Thyroid gland (tissue), 4 donors: ENCODE data around the gene ZNF556. TPM values are rescaled to one million over a fixed set of nuclear protein-coding genes. Genes with fewer than 3 reads are reported as not detected.
"Not testable (repeated sequence)": the region's sequence is repeated elsewhere in the genome, so short reads cannot be mapped to it uniquely, and the experiment has no call there.

Experiments
- DNase-seq, 2 donors: peaks; one replicate each; pipeline ENCODE4 v3.0.0-alpha.2; 2019
- H3K27ac ChIP-seq, 3 donors: fragments of 200-600 bp; sonication (generic); 1 replicate in 2 of 3; 2 replicates in 1 of 3; pipeline ENCODE4 v1.5.1; 2016 to 2019; ENCODE audit warnings: mild to moderate bottlenecking in 1 of 3, moderate library complexity in 1 of 3
- H3K27me3 ChIP-seq: fragments of 200-600 bp; sonication (generic); one replicate; pipeline ENCODE4 v1.5.1; 2019
- H3K36me3 ChIP-seq, 2 donors: fragments of 200-600 bp; sonication (generic); one replicate each; pipeline ENCODE4 v1.5.1; 2016 to 2019
- H3K4me1 ChIP-seq, 2 donors: fragments of 200-600 bp; sonication (generic); one replicate each; pipeline ENCODE4 v1.5.1; 2017 to 2019
- H3K4me3 ChIP-seq, 3 donors: fragments of 200-600 bp; sonication (generic); replicated peaks in 1 of 3; 1 replicate in 2 of 3; 2 replicates in 1 of 3; pipeline ENCODE4 v1.5.1; 2016; ENCODE audit warnings: mild to moderate bottlenecking in 1 of 3
- H3K9me3 ChIP-seq: fragments of 200-600 bp; sonication (generic); one replicate; pipeline ENCODE4 v1.5.1; 2017
- POLR2A ChIP-seq, 2 donors: fragments of 450-650 bp; IDR thresholded peaks; one replicate each; pipeline ENCODE4 v1.6.1; 2017; ENCODE audit warnings: antibody characterized with exemption in 2 of 2, mild to moderate bottlenecking in 2 of 2, moderate library complexity in 1 of 2
- WGBS, 2 donors: methylation state at CpG; one replicate each; pipeline ENCODE4 v1.1.5; 2017; 5-methylcytosine and 5-hydroxymethylcytosine counted together
- intact Hi-C: fragments of 100-400 bp; cut with DNase I; formaldehyde crosslinking; loops from one replicate; pipeline ENCODE4 v1.15.1; 2023
- total RNA-seq, 4 donors: library from RNA; depleted of rRNA; stranded (reverse); fragments of >200 nt; gene quantifications; one replicate each; pipeline ENCODE4 v1.2.3, GENCODE V29; 2016
- TF ChIP-seq, protein P1 (sequence below), 6 experiments: fragments of 200-600 bp in 3 of 6; fragments of 450-650 bp in 3 of 6; sonication (generic) in 3 of 6; IDR thresholded peaks; one replicate each; pipeline ENCODE4 v1.5.1; 2016 to 2019; ENCODE audit warnings: antibody characterized with exemption in 6 of 6, mild to moderate bottlenecking in 2 of 6, inconsistent platforms in 1 of 6, moderate library complexity in 1 of 6

ZNF556 gene
- total RNA-seq, 4 donors from 2014 or later, result not detected

DNA sequence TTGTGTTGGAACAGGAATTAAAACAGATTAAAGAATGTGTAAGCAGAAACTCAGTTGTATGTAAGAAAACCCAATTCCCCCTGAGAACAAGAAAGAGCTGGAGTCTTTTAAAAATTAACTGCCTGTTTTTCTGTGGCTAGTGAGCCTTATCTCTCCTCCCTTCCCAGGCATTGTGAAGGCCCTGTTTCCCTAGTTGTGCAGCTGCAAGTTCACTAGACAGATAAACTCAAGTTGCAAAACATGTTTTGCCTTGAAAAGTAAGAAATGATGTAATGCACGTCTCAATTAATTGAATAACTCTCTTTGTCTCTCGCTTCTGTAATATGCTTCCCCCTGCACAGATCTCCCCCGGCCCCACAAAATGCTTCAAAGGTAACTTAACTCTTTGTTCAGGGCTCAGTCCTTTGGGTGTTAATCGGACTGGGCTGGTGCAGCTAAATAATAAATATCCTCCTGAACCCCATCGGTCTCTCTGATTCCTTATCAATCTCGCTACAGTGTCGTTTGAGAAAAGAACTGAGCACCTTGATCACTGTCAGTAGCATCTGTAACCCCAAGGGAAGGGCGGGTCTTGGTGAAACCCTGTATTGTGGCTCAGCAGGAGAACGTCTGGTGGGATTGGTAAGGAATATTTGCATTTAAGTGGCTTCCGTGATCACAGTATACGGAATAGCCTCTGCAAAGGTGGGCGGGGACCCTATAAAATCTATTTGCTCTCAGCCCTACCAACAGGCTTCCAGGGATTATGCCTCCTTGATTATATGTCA is 1.6 kb upstream of the ZNF556 start:
- Histone ChIP-seq H3K36me3 (no peaks in the 10 kb centered on the region), H3K9me3 (no peaks in the 10 kb centered on the region), H3K4me3 (no peak overlapping the region), H3K27ac (no peak overlapping the region), H3K4me1 (no peaks in the 10 kb centered on the region), H3K27me3 (no peaks in the 10 kb centered on the region)
- WGBS, 2 donors, result 74 to 76% methylated on average over 12 of the region's 12 CpGs
- no peak for TF ChIP-seq POLR2A (IDR thresholded peaks at IDR 0.05)
- TF ChIP-seq, protein P1, sequence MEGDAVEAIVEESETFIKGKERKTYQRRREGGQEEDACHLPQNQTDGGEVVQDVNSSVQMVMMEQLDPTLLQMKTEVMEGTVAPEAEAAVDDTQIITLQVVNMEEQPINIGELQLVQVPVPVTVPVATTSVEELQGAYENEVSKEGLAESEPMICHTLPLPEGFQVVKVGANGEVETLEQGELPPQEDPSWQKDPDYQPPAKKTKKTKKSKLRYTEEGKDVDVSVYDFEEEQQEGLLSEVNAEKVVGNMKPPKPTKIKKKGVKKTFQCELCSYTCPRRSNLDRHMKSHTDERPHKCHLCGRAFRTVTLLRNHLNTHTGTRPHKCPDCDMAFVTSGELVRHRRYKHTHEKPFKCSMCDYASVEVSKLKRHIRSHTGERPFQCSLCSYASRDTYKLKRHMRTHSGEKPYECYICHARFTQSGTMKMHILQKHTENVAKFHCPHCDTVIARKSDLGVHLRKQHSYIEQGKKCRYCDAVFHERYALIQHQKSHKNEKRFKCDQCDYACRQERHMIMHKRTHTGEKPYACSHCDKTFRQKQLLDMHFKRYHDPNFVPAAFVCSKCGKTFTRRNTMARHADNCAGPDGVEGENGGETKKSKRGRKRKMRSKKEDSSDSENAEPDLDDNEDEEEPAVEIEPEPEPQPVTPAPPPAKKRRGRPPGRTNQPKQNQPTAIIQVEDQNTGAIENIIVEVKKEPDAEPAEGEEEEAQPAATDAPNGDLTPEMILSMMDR (IDR thresholded peaks at IDR 0.05), result no peak
- intact Hi-C loops, result no loop called here
- no peak for DNase-seq

DNA sequence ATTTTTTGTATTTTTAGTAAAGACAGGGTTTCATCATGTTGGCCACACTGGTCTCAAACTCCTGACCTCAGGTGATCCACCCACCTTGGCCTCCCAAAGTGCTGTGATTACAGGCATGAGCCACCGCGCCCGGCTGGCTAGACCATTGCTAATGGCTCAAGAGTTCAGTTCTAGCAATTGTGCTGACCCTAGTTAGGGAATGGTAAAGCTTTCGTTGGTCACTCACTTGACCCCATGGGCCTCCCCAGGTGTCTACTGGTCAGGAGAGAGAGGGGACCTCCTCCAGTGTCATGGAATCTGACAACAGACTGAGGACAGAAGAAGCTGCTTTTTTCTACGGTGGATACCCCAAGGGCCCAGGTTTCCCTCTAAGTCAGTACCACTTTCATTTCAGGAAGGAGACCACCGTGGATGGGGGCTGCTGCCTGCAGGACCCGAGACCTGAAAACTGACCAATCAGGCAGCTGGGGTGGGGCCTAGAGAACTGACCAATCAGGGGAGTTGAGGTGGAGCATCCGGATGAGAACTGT is 575 bp upstream of the ZNF556 start:
- Histone ChIP-seq H3K27me3 (no peaks in the 10 kb centered on the region), H3K9me3 (no peaks in the 10 kb centered on the region), H3K36me3 (no peaks in the 10 kb centered on the region), H3K4me1 (no peaks in the 10 kb centered on the region), H3K4me3 (no peak overlapping the region), H3K27ac (no peak overlapping the region)
- intact Hi-C loops, result no loop called here
- no peak for DNase-seq
- TF ChIP-seq, protein P1 (IDR thresholded peaks at IDR 0.05), result no peak
- no peak for TF ChIP-seq POLR2A (IDR thresholded peaks at IDR 0.05)
- 78 to 79% methylated on average over 8 of the region's 8 CpGs for WGBS, 2 donors

DNA sequence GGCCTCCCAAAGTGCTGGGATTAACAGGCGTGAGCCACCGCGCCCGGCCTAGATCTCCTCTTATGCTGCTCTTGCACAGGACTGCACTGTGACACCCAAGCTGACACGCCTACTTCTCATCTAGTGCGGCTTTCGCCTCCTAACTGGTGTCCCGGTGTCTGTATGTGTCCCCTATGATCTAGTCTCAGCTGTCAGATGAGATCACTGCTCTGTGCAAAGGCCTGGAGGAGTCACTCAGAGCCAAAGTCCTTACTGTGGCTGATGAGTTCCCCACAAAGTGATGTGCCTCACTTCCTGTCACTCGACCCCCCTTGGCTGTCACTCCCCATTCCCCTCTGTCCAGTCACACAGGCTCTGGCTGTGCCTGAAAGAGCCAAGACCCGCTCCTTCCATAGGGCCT is 2.5 kb downstream of the ZNF556 start:
- Histone ChIP-seq H3K4me1 (no peaks in the 10 kb centered on the region), H3K27me3 (no peaks in the 10 kb centered on the region), H3K36me3 (no peaks in the 10 kb centered on the region), H3K27ac (no peak overlapping the region), H3K9me3 (no peaks in the 10 kb centered on the region), H3K4me3 (no peak overlapping the region)
- intact Hi-C loops, result loop anchor here (5.0 kb wide), 1 partner anchor 222 kb away; no protein-coding TSS in a partner anchor
- WGBS, 2 donors, result 83 to 91% methylated on average over 10 of the region's 10 CpGs
- no peak for DNase-seq
- TF ChIP-seq, protein P1 (IDR thresholded peaks at IDR 0.05), result no peak
- TF ChIP-seq POLR2A (IDR thresholded peaks at IDR 0.05), result no peak

DNA sequence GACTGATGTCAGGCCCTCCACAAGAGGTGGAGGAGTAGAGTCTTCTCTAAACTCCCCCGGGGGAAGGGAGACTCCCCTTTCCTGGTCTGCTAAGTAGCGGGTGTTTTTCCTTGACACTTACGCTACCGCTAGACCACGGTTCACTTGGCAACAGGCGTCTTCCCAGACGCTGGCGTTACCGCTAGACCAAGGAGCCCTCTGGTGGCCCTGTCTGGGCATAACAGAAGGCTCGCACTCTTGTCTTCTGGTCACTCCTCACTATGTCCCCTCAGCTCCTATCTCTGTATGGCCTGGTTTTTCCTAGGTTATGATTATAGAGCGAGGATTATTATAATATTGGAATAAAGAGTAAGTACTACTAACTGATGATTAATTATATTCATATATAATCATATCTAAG is 5.0 kb downstream of the ZNF556 start:
- DNase-seq, result peak; percentile 10 to 42
- not testable (repeated sequence) for H3K27ac ChIP-seq, H3K4me1 ChIP-seq, H3K27me3 ChIP-seq, H3K36me3 ChIP-seq, H3K4me3 ChIP-seq, H3K9me3 ChIP-seq
- TF ChIP-seq, protein P1 (IDR thresholded peaks at IDR 0.05), result peak in 4 of 6 experiments; percentile 18 to 73 (median 52)
- intact Hi-C loops, result loop anchor here (5.0 kb wide), 1 partner anchor 225 kb away; no protein-coding TSS in a partner anchor
- WGBS, 2 donors, result 11 to 15% methylated on average over 7 of the region's 11 CpGs
